GM18909 (cell line): ENCODE measurements around the gene PABPC1L.
A peak's percentile ranks its signal among the peaks of the same experiment; 100 is the strongest.

Source experiments
- ATAC-seq: cut with Tn5 transposase; IDR thresholded peaks from one replicate; pipeline ENCODE4 v1.9.1; 2021; ENCODE audit warnings: mild to moderate bottlenecking; ENCODE audit not compliant: unreplicated experiment, poor library complexity

The PABPC1L gene

DNA sequence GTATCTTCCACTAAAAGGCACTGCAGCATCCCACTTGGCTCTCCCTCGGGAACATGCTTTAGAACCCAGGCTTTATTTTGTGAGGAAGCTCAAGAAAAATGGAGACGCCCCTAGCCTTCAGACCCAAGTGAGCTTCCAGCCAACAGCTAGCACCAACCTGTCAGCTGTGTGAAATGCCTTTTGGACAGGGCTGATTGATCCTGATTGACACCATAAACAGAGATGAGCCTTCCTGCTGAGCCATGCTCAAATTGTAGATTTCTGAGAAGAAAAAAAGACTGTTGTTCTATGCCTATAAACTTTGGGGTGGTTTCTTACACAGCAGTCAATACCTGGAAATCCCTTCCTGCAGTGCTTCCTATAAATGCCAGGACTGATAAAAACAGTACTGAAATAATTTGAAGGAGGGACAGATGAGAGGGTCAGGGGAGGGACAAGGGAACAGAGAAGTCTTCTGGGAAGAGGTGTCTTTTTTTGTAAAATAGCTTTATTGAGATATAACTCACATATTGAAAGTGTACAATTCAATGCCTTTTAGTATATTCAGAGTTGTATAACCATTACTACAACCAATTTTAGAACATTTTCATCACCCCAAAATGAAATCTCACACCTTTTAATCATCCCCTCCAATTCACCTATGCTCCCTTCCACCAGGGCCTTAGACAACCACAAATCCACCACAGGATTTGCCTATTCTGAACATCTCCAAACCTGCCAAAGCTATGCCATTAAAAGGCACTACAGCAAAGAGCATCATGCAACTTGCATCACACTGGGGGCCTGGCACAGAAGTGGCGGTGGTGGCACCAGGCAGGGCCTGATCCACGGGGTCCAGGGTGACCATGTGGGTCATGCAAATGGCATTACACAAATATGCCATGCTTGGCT lies 53.7 kb downstream of the PABPC1L start:
- ATAC-seq = no peak

DNA sequence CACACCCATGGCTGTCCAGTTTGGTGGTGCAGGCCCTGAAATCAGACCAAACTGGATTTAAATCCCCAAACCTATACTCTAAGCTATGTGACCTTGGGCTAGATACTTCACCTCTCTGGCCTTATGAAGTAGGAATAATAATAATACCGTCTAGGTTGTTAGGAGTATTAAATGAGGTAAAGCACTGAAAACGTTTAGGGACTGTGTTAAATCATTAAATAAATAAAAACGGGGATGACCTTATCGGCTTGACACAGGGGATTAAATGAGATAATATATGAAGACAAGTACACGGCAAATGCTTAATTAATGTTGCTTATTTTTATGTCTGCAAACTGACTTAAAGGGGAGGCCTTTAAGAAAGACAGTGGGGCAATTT lies 55.8 kb downstream of the PABPC1L start:
- ATAC-seq = no peak

DNA sequence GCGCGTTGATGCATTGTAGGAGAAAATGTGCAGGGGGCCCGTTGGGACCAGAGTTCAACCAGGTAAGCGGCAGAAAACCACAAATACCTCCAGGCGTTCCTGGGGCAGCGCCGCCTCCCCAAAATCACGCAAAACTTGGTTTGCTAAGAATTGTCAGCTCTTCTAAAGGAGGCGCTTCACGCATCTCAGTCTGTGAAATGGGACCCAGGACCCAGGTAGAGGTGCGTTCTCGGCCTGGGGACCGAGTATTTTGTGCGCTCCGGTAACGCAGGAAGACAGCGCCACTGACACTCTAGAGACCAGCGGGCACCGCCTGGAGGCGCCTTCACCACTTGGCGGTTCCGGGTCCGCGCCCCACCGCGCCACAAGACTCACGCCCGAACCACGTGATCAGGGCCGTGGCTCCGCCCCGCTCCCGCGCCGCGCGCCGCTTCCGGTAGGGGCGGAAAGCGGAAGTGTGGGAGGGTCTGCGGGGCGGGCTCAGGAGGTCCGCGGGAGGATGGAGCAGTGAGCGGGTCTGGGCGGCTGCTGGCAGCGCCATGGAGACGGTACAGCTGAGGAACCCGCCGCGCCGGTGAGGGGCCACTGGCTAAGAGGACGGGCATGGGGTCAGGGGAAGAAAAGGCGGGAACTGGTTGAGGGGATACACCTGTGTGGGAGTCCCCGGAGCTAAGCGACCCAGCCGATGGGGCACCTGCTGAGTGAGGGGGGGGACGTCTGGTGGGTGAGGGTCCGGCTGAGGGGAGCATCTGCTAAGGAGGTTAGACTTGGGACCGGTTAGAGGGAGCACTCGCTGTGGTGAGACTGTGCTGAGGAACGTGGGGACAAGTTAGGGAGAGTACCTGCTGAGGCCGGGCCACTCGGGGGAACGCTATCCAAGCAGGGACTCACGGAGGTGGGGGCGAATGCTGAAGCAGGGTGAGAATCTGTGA lies 56.4 kb downstream of the PABPC1L start, which contains the start of gene STK4:
STK4 (plus strand) TSS at position 483 of the 932 bp plus-strand sequence; CDS start at position 540, 57 bp downstream.
- ATAC-seq = peak; percentile 73

DNA sequence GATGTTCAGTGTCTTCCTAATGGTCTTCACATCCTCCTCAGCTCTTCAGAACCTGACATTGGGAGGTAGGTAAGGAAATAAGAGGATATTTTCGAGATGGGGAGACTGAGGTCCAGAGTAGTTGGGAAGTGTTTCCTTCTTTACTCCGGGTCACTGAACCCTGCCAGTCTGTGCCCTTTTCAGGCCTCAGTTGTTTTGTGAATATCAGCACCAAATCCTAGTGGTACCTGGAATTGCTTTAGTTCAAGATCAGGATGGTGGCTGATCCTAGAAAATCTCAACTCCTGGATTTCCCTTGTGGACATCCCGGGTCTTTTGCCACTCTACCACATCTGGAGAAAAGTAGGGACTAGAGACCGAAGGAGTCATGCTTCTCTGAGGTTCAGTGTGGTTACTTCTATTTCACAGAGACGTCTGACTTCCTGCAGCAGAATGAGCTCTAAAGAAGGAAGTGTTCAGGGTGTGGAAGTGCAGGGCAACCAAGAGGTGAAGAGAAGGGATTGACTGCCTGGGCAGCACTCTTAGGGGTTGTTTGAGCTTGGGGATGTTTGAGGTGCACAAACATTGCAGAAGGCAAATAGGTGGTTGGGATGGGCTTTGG lies 57.4 kb downstream of the PABPC1L start:
- no peak for ATAC-seq

DNA sequence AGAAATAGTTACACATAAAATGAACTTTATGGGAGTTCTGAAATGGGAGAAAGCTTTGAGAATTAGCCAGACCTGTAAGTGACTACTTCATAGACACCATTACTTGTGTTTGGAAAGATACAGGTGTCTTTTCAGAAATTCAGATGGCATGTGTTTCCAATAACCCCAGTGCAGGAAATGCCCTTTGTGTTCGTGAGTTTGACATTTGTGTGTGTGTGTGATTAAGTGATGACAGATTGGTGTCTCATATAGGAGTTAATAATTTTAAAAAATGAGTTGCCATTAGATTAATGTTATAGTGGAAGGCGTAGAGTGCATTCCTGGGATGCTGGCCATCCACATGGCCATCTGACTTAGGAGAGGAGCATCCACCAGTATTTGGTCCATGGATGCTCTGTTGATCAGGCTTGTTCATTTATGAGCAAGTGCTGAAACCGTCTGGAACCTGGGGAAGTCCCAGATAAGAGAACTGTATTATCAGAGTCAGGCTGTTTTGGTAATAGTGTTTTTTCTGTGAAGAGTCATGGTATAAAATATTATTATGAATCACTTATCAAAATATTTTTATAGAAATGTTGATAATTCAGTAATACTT lies 59.5 kb downstream of the PABPC1L start:
- ATAC-seq = no peak

DNA sequence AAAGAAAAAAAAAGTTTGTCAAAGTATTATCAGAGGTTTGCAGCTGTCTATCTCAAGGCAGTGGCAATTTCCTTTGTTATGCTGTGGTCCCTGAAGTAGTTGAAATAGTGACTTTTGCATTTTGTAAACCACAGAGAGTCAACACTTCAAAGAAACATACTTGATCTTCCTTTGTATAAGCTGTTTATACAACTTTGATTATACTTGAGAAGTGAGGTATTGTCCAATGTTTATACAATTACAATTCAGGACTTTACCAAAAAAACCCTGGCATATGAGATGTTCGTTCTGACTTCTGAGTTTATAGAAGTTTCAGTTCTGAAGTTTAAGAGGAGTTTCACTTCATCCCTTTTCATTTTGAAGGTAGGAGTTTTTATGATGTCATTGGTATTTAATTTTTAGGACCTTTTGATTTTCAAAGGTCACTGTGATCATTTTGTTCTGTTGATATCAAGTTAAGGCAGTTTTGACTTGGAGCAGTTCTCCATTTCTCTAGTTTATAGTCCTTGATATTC lies 60.4 kb downstream of the PABPC1L start:
- ATAC-seq = no peak

DNA sequence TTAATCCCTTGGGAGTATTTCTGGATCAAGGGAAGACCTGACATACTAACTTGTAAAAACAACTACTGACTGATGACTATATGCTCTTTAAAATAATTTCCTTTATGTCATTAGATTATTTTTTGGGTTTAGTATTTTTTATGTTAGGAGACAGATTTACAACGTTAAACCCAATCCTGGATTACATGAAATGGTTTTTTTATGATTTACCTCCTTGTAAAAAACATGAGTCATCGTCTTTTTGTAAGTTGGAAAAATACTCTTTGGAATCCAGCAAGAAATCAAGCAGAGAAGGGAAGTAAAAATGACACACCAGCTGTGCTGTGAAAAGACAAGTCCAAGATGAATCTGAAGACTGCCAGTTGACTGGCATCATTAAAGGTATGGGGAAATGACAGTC lies 63.2 kb downstream of the PABPC1L start:
- no peak for ATAC-seq

DNA sequence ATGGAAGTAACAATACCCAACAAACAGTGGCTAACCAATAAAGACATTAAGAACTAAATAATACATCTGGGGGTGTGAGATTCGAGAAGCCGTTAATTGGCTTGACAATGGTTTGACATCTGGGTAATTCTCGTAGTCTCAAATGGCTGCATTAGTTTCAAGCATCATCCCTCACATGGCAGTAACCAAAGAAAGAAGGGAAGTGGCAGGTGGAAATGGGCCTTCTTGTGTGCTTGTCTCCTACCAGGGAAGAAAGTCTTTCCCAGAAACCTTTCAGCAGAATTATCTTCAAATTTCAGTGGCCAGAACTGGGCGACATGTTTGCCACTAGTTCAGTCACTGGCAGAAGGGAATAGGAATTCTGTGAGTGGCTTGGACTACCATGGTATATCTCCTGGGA lies 66.8 kb downstream of the PABPC1L start:
- ATAC-seq = no peak

DNA sequence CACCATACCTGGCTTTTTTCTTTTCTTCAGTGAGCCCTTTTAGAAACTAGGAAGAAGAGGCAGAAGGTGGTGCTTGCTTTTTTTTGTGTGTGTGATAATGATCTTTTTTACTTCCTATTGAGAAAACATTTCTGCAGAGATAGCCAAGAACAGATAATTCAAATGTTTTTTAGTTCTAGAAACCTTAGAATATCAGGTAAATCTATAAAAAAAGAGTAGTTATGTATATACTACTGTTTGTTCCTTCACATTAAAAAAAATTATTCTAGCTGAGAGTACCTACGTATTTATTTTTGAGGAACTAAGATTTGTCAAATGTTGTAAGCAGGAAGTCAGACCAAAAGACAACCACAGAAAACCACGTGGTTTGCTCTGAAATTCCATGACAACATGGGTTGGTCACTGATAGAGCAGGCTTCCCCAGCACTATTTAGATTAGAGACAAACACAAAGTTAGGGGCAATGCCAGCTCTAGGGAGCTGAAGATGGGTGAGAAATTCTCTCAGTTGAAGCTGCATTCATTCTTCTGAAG lies 69.3 kb downstream of the PABPC1L start:
- peak; percentile 90 for ATAC-seq

DNA sequence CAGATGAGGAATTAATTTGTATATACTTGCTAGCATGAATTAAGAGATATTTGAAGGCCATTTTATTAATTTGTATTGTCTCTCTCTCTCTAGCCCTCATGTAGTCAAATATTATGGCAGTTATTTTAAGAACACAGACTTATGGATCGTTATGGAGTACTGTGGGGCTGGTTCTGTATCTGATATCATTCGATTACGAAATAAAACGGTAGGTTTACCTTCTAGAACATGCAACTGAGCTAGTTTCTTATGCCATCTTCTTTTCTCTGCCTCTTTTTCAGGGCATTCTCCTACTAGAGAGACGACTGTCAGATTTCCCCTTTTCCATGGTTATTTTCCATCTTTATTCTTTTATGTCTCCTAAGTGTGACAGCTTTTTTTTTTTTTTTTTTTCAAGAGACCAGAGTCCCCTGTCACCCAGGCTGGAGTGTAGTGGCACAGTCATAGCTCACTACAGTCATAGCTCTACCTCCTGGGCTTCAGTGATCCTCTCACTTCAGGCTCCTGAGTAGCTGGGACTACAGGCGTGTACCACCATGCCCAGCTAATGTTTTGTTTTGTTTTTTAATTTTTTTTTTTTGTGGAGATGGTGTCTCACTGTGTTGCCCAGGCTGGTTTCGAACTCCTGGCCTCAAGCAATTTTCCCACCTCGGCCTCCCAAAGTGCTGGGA lies 72.0 kb downstream of the PABPC1L start:
- no peak for ATAC-seq

DNA sequence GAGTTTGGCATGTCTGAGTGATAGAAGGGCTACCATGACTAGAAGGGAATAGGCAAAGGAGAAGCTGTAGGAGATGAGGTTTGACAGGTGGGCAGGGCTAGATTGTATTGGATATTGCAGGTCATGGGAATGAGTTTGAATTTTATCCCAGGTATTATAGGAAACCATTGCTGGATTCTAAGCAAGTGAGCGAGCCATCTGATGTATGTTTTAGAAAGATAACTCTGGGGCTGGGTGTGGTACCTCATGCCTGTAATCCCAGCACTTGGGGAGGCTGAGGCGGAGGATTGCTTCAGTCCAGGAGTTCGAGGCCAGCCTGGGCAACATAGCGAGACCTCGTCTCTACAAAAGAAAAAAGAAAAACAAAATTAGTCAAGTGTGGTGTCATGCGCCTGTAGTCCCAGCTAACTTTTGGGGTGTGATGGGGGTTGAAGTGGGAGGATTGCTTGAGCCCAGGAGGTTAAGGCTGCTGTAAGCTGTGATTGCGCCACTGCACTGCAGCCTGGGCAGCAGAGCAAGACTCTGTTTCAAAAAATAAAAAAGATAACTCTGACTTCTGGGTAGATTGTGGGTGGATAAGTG lies 73.3 kb downstream of the PABPC1L start:
- no peak for ATAC-seq

DNA sequence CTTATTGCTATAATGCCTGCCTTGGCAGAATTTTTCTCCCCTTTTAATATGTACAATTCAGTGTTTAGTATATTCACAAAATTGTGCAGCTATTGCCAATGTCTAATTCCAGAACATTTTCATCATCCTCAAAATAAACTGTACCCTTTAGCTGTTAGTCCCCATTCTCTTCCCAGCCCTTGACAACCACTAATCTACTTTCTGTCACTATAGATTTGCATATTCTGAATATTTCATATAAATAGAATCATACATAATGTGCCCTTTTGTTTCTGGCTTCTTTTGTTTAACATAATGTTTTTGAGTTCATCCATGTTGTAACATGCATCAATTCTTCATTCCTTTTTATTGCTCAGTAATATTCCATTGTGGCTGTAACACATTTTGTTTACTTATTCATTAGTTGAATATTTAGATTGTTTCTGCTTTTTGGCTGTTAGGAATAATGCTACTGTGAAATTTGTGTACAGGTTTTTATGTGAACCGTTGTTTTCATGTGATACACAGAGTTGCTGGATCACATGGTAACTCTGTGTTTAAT lies 78.8 kb downstream of the PABPC1L start:
- ATAC-seq = no peak
